HG03520 (cell line): ENCODE data around the gene RNF208.
A peak's percentile ranks its signal among the peaks of the same experiment; 100 is the strongest.

Source experiments
- ATAC-seq: cut with Tn5 transposase; IDR thresholded peaks from one replicate; pipeline ENCODE4 v1.9.1; 2021; ENCODE audit warnings: mild to moderate bottlenecking, moderate library complexity; ENCODE audit not compliant: unreplicated experiment

The RNF208 gene

GRCh38 chr9:137215196-137215986 is 6.6 kb downstream of the RNF208 start:
- ATAC-seq = no peak

GRCh38 chr9:137214620-137215019 is 7.4 kb downstream of the RNF208 start:
- no peak for ATAC-seq

DNA sequence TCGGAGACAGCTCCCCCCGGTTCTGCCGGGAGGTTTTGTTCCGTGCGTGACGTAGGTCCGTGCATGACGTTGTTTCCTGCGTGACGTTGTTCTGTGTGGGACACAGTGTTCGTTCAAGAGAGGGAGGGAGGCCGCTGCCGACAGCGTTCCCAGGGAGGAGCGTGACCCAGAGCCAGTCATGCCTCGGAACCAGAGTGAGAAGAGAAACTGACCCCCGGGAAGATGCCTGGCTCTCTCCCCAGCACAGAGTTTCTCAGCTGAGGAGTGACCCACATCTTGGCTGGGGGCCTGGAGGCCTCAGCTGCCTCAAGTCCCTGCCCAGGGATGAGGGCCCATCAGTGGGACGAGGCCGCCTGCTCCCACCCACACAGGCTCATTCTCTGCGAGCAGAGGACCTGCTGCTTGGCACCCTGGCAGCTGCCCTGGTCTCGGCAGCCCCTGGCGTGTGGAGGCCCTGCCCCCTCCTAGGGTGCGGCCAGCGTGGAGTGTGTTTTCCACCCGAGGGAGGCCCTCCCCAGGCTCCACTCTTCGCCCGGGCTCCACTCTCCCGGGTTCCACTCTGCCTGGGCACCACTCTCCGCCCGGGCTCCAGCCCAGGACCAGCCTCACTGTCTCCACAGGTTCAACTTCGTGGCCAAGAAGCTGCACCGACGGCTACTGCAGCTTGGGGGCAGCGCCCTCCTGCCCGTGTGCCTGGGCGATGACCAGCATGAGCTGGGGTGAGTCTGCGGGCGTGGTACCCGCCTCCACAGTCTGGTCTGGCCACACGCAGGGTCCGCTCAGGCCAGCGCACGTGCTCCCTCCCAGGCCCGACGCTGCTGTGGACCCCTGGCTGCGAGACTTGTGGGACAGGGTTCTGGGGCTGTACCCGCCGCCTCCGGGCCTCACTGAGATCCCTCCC is 8.6 kb downstream of the RNF208 start:
- ATAC-seq = no peak

GRCh38 chr9:137212520-137212919 is 9.5 kb downstream of the RNF208 start:
- no peak for ATAC-seq

DNA sequence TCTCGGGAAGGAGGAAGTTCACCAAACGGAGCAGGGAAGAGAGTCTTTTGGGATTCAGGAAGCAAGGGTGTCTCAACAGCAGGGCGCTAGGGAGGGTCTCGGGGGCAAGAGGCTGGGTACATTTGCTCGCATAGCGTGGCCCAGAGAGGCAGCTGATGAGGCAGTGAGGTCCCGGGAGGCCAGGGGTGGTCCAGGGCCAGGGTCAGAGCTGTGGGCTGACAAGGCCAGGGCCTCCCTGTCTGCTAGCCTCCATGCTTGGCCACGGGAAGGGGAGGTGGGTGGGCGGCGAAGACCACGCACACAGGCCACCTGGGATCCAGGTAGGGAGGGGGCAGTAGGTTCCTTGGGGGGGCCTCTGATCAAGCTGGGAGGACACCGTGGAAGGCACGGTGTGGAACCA is 10.5 kb downstream of the RNF208 start:
- no peak for ATAC-seq

- no peak for ATAC-seq
Observed at GRCh38 chr9:137206602-137207001, 15.4 kb downstream of the RNF208 start.

GRCh38 chr9:137205126-137206069 is 16.6 kb downstream of the RNF208 start, which contains the start of the genes NDOR1 and TMEM203:
TSS of gene NDOR1 (plus strand) at chr9:137205700. CDS start at chr9:137205778, 78 bp downstream.
TSS of gene TMEM203 (minus strand) at chr9:137205648. CDS start at chr9:137205414, 234 bp downstream.
- ATAC-seq = peak; percentile 34

GRCh38 chr9:137204731-137205125 is 17.3 kb downstream of the RNF208 start:
- ATAC-seq = no peak

DNA sequence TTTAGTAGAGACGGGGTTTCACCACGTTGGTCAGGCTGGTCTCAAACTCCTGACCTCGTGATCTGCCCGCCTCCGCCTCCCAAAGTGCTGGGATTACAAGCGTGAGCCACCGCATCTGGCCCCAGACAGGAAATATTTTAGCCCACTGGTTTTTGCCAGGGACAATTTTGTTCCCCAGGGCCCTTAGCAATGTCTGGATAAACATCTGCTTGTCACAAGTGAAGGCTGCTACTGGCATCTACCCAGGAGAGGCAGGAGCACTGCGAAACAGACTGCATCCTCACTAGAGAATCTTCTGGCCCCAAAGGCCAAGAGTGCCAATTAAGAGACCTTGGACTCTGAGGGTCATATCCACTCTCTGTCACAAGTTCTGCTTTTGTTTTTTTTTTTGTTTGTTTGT is 19.1 kb downstream of the RNF208 start:
- no peak for ATAC-seq

GRCh38 chr9:137201205-137201868 is 20.7 kb downstream of the RNF208 start:
- ATAC-seq = no peak

GRCh38 chr9:137200311-137201204 is 21.5 kb downstream of the RNF208 start, which contains the start of gene TPRN:
TSS of gene TPRN (minus strand) at chr9:137200741. CDS start at chr9:137200711, 30 bp downstream.
- peak; percentile 80 for ATAC-seq

DNA sequence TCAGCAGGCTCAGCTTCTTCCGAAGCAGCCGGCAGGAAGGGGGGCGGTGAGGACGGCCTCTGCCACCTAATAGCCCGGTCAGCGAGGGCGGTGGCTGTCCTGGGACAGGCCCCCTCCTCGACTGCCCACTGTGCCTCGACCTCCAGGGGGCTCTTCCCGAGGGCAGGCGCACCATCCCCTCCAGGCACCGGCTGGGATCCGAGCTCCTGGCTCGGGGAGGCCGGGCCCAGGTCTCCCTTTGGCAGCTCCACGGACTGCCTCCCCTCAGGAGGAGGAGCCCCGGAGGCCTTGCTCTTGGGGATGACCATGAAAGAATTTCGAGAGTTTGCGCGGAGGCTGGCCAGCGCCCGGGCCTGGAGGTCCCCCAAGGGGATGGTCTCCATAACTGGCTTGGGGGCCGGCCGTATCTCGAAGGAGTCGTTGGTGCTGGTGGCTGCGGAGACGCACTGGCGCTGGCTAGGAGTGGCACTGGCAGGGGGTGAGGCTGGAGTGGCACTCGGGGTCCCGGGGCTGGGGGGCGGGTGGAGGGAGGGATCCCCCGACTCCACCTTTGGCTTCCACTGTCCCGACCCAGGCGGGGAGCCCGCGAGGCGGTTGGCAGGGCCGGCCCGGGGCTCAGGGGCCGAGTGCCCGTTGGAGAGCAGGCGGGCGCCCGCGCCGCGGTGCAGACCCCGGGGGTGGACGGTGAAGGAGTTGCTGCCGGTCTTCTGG is 22.5 kb downstream of the RNF208 start:
- ATAC-seq = no peak

- ATAC-seq = no peak
Observed at GRCh38 chr9:137198902-137199283, 23.1 kb downstream of the RNF208 start.

DNA sequence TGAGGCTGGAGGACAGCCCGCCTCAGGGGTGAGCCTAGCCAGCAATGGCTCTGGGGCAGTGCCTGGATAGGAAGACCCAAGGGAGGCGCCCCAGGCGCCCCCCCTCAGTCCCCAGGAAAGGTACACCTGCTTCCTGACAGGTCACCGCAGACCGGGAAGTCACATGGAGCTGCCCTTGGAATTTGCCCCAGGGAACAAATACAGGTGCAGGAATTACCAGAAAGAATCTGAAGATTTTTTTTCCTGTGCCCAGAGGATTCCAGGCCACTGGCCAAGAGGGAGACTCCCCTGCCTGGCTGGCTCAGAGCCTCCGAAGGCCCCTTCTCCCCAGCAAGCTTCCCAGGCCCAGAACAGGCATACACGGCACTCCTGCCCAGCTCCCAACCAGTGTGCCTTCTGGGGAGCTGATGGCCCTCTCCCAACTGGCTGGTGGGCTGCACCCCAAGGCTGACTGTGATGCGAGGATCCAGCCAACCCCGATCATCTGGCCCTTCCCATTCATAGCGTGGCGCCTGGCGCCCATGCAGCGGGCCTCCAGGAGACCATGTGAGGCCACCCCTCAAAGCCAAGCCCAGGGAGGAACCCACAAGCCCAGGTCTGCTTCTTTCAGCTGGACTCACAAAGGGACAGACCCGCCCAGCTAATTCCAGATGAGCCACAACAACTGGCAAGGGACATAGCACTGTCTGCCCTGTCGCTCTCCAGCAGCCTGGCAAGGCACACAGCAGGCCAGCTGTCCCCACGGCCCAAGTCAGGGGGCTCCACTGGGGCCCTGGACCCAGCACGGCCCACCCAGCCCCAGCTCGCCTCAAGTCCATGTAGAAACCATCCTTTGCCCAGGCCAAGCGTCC is 23.8 kb downstream of the RNF208 start:
- no peak for ATAC-seq

DNA sequence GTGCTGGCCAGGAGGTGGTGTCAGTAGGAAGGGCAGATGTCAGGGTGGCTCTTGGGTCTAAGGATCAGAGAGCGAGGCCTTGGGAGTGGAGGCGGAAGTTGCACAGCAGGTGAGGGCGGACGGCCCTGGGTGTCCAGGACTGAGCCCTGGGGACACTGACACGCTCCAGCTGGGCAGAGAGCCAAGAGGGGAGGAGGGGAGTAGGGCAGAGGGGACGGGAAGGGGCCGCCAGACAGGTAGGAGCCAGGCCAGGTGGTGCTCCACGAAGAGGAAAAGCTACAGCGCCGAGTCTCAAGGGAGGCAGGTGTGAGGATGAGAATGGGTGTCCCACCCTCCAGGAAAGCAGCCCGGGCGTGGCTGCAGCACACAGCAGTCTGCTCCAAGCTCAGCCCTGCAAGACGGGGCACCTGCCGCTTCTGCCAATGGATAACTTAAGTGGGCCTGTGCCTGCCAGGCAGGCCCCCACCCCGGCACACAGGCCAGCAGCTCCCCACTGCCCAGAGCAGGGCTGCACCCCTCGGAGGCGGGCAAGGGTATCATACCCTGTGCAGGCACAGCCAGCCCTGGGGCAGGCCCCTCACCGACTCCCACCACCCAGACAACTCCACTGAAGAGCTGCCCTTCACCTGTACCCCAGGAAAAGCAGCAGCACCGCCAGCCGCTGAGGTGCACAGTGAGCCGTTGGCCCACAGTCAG is 26.4 kb downstream of the RNF208 start:
- ATAC-seq = no peak

GRCh38 chr9:137194909-137195308 is 27.1 kb downstream of the RNF208 start:
- no peak for ATAC-seq

DNA sequence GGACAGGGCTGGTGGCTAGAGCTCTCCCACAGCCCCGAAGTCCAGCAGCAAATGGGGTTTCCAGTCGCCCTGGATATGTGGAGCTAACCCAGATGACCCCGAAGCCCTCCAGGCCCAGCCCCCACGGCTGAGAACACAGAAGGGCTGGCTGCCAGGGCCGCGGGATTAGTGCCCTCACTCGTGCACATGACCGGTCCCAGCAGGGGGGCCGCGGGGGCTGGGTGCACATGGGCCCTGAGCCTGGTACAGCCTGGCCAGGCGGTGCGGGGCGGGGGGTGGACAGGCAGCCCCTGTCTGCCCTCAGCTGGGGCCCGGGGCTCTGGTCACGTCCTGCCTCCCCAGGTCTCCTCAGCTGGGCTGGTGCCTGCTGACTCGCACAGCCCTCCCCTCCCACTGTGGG is 27.7 kb downstream of the RNF208 start:
- ATAC-seq = no peak
